HepG2 (cell line): Measurements from ENCODE around the gene KIF1B. TPM values are rescaled to one million over a fixed set of nuclear protein-coding genes. Genes with fewer than 3 reads are reported as not detected.

ENCODE experiments used
- ATAC-seq: fragments of 200-7000 bp; cut with Tn5 transposase; 3 replicates; pipeline ENCODE4 v1.9.1; 2020; ENCODE audit warnings: mild to moderate bottlenecking, moderate library complexity
- BruUV-seq: library from RNA; stranded (reverse); fragments of 400-500 nt; replicated peaks from 2 replicates; lab custom pipeline; 2021; lab: Mats Ljungman, UMichigan
- CTCF ChIA-PET: fragments of 300-600 bp; formaldehyde crosslinking; extraction: SDS; loops from one replicate; lab custom pipeline; 2021; ENCODE audit warnings: low total read pairs, inconsistent platforms, low intra/inter-chr PET ratio; lab: Yijun Ruan, JAX
- POLR2A ChIA-PET: fragments of 350-600 bp; sonication (Branson Sonifier 250); formaldehyde crosslinking; loops from one replicate; lab custom pipeline; 2020; ENCODE audit warnings: antibody characterized with exemption, inconsistent platforms; lab: Yijun Ruan, JAX
- DNase-seq: peaks from one replicate; pipeline ENCODE4 v3.0.0-alpha.2; 2015; ENCODE audit warnings: low spot score
- FAIRE-seq: peaks from 3 replicates; lab custom pipeline; 2011; peaks lifted over from hg19 to GRCh38; lab: Jason Lieb, UNC
- H2AFZ ChIP-seq: one replicate; pipeline ENCODE4 v1.6.1; 2011; ENCODE audit warnings: low read length, inconsistent platforms
- H3K27ac ChIP-seq: fragments of 300-600 bp; 3 replicates; pipeline ENCODE4 v1.8.0; 2011; ENCODE audit warnings: mixed run types, mild to moderate bottlenecking, mixed read lengths, low read length, inconsistent platforms; ENCODE audit not compliant: insufficient read depth; ENCODE audit errors: extremely low read length
- H3K27me3 ChIP-seq, 2 experiments: fragments of 200-600 bp in 1 of 2; 2 replicates in 1 of 2; 3 replicates in 1 of 2; pipeline versions ENCODE4 v1.6.0 to v1.8.0; 2011; ENCODE audit warnings: low read length in 2 of 2, mild to moderate bottlenecking in 2 of 2, moderate library complexity in 2 of 2, inconsistent platforms in 1 of 2; ENCODE audit not compliant: insufficient read depth in 2 of 2, control insufficient read depth in 1 of 2
- H3K36me3 ChIP-seq, 2 experiments: fragments of 200-600 bp in 1 of 2; replicated peaks in 1 of 2; 2 replicates in 1 of 2; 3 replicates in 1 of 2; pipeline versions ENCODE4 v1.5.1 to v1.8.0; 2011; ENCODE audit warnings: low read length in 2 of 2, inconsistent platforms in 1 of 2; ENCODE audit not compliant: insufficient read depth in 2 of 2, control insufficient read depth in 1 of 2
- H3K4me1 ChIP-seq: 2 replicates; pipeline ENCODE4 v1.5.1; 2012; ENCODE audit warnings: low read length, inconsistent platforms; ENCODE audit not compliant: insufficient read depth
- H3K4me2 ChIP-seq: 2 replicates; pipeline ENCODE4 v1.6.0; 2011; ENCODE audit warnings: low read depth, low read length, inconsistent platforms
- H3K4me3 ChIP-seq, 3 experiments: fragments of 200-600 bp in 1 of 3; sonication (generic), shearing (Covaris generic) in 1 of 3; replicated peaks in 1 of 3; 2 replicates each; pipeline ENCODE4 v1.5.1; 2011 to 2016; ENCODE audit warnings: low read length in 3 of 3, inconsistent platforms in 2 of 3, low read depth in 2 of 3, mild to moderate bottlenecking in 2 of 3, control low read depth in 1 of 3, mixed read lengths in 1 of 3; ENCODE audit not compliant: insufficient read depth in 1 of 3
- H3K79me2 ChIP-seq: one replicate; pipeline ENCODE4 v1.6.1; 2011; ENCODE audit warnings: low read length, inconsistent platforms; ENCODE audit not compliant: insufficient read depth
- H3K9ac ChIP-seq: 2 replicates; pipeline ENCODE4 v1.6.0; 2011; ENCODE audit warnings: mild to moderate bottlenecking, low read depth, low read length, inconsistent platforms; ENCODE audit not compliant: insufficient read depth
- H3K9me3 ChIP-seq: 2 replicates; pipeline ENCODE4 v1.5.1; 2012; ENCODE audit warnings: mild to moderate bottlenecking, low read length
- H4K20me1 ChIP-seq: 2 replicates; pipeline ENCODE4 v1.6.0; 2011; ENCODE audit warnings: inconsistent platforms, mild to moderate bottlenecking, low read length, moderate library complexity; ENCODE audit not compliant: insufficient read depth
- TFAP4 ChIP-seq: sonication (generic); IDR thresholded peaks from 2 replicates; pipeline ENCODE4 v1.6.1; 2016; ENCODE audit warnings: low read depth, borderline replicate concordance
- ZMYM4 ChIP-seq: sonication (generic); formaldehyde crosslinking; IDR thresholded peaks from 2 replicates; pipeline ENCODE4 v1.8.1; 2023; ENCODE audit warnings: mild to moderate bottlenecking, missing genetic modification reagents
- ZNF879 ChIP-seq: sonication (generic); formaldehyde crosslinking; IDR thresholded peaks from 2 replicates; pipeline ENCODE4 v1.8.1; 2023; ENCODE audit warnings: missing genetic modification reagents
- WGBS: methylation state at CpG from one replicate; pipeline ENCODE4 v1.1.6; 2017; ENCODE audit warnings: low lambda C conversion rate; 5-methylcytosine and 5-hydroxymethylcytosine counted together
- in situ Hi-C: cut with HindIII; loops from 2 replicates; pipeline ENCODE4 v1.10.0; 2017; ENCODE audit warnings: low pct_unique_long_range_greater_than_20kb; ENCODE audit not compliant: extremely low pct_ligation_motif_present
- intact Hi-C: fragments of 100-400 bp; cut with micrococcal nuclease; formaldehyde crosslinking; loops from one replicate; pipeline ENCODE4 v1.10.0; 2022; ENCODE audit not compliant: unreplicated experiment
- polyA plus RNA-seq, 8 experiments: library from polyadenylated mRNA; depleted of rRNA in 3 of 8; stranded (reverse) in 7 of 8; unstranded in 1 of 8; fragments of >200 nt; fragmentation: Illumina TruSeq in 4 of 8; extraction: Trizol in 4 of 8; gene quantifications; 2 replicates each; pipeline versions ENCODE4 v1.2.1 to v1.2.3, GENCODE V29; 2011 to 2016; ENCODE audit warnings: low read depth in 4 of 8, missing spikeins in 1 of 8, mixed read lengths in 1 of 8; ENCODE audit not compliant: insufficient read depth in 1 of 8
- total RNA-seq, 5 experiments: library from RNA; depleted of rRNA; stranded (reverse); fragments of >200 nt; fragmentation: Illumina TruSeq; extraction: Trizol; gene quantifications; 2 replicates each; pipeline ENCODE4 v1.2.3, GENCODE V29; 2016; ENCODE audit warnings: low read depth in 1 of 5
- TF ChIP-seq, protein P1 (sequence below): sonication (generic); formaldehyde crosslinking; IDR thresholded peaks from 2 replicates; pipeline ENCODE4 v1.4.0; 2020; ENCODE audit warnings: missing genetic modification reagents

KIF1B gene
- total and polyA plus RNA-seq, 2 of the 13 experiments (the other 11 are each of a cell fraction or from before 2014, with no cell fraction given) = 26.7 to 32.5 TPM

- TF ChIP-seq ZMYM4 (CRISPR knock-in tag) (no peak), TFAP4 (no peak)
- TF ChIP-seq, protein P1, sequence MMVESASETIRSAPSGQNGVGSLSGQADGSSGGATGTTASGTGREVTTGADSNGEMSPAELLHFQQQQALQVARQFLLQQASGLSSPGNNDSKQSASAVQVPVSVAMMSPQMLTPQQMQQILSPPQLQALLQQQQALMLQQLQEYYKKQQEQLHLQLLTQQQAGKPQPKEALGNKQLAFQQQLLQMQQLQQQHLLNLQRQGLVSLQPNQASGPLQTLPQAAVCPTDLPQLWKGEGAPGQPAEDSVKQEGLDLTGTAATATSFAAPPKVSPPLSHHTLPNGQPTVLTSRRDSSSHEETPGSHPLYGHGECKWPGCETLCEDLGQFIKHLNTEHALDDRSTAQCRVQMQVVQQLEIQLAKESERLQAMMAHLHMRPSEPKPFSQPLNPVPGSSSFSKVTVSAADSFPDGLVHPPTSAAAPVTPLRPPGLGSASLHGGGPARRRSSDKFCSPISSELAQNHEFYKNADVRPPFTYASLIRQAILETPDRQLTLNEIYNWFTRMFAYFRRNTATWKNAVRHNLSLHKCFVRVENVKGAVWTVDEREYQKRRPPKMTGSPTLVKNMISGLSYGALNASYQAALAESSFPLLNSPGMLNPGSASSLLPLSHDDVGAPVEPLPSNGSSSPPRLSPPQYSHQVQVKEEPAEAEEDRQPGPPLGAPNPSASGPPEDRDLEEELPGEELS (CRISPR knock-in tag) = no peak
These were observed 57.6 kb downstream of the KIF1B start (continued) for GRCh38 chr1:10267921-10268320.

- whole genome bisulfite sequencing = 98% methylated on average over 2 of the region's 2 CpGs
- no peak overlapping the region for H2AFZ ChIP-seq
- CTCF ChIA-PET = no interaction called here
- H3K4me1 ChIP-seq = peaks cover 13% of the 10 kb centered on the region
- H3K36me3 ChIP-seq = peaks cover 8 to 35% of the 10 kb centered on the region in 2 experiments
- H3K4me3 ChIP-seq = no peak overlapping the region
- no peaks in the 10 kb centered on the region for H3K9me3 ChIP-seq
- no peaks in the 10 kb centered on the region for H3K27me3 ChIP-seq
- H3K27ac ChIP-seq = no peak overlapping the region
- H3K4me2 ChIP-seq = no peak overlapping the region
- DNase-seq = no peak
- H4K20me1 ChIP-seq = no peaks in the 10 kb centered on the region
- H3K9ac ChIP-seq = no peak overlapping the region
- intact Hi-C loops (no loop called here), in situ Hi-C loops (no loop called here)
- H3K79me2 ChIP-seq = no peaks in the 10 kb centered on the region
- POLR2A ChIA-PET = no interaction called here
- no TSS peak for BruUV-seq
- ATAC-seq = no peak
- FAIRE-seq = no peak
- TF ChIP-seq ZNF879 (CRISPR knock-in tag) = no peak
These were observed 60.7 kb downstream of the KIF1B start for GRCh38 chr1:10271090-10271489.
